Peyer's patch (tissue), 4 donors: Measurements from ENCODE around the gene IHH.

Source experiments
- POLR2A ChIP-seq, 2 donors: fragments of 450-650 bp; IDR thresholded peaks; one replicate each; pipeline ENCODE4 v1.5.1; 2017; ENCODE audit warnings: antibody characterized with exemption in 2 of 2, mild to moderate bottlenecking in 2 of 2, moderate library complexity in 2 of 2
- TF ChIP-seq, protein P1 (sequence below), 6 experiments: fragments of 450-650 bp in 4 of 6; fragments of 200-600 bp in 2 of 6; sonication (generic) in 1 of 6; IDR thresholded peaks; one replicate each; pipeline ENCODE4 v1.5.1; 2017 to 2019; ENCODE audit warnings: antibody characterized with exemption in 6 of 6, mild to moderate bottlenecking in 3 of 6, moderate library complexity in 1 of 6

DNA sequence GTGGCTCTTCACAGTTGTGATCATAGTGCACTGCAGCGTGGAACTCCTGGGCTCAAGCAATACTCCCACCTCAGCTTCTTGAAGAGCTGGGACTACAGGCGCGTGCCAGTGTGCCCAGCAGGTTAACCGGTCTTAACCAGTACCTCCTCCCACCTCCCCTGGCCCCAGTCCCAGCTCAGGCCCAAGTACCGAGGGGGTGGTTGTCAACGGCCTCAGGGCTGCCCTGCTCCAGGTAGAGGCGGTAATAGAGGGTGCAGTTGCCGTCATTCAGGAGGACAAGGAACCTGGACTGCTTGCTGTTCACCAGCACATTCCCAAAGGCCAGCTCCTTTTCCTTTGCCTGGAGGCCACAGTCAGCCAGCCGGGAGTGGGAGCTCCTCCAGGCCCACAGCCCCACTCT lies 39.1 kb downstream of the IHH start:
- TF ChIP-seq, protein P1, sequence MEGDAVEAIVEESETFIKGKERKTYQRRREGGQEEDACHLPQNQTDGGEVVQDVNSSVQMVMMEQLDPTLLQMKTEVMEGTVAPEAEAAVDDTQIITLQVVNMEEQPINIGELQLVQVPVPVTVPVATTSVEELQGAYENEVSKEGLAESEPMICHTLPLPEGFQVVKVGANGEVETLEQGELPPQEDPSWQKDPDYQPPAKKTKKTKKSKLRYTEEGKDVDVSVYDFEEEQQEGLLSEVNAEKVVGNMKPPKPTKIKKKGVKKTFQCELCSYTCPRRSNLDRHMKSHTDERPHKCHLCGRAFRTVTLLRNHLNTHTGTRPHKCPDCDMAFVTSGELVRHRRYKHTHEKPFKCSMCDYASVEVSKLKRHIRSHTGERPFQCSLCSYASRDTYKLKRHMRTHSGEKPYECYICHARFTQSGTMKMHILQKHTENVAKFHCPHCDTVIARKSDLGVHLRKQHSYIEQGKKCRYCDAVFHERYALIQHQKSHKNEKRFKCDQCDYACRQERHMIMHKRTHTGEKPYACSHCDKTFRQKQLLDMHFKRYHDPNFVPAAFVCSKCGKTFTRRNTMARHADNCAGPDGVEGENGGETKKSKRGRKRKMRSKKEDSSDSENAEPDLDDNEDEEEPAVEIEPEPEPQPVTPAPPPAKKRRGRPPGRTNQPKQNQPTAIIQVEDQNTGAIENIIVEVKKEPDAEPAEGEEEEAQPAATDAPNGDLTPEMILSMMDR (IDR thresholded peaks at IDR 0.05) = no peak
- TF ChIP-seq POLR2A (IDR thresholded peaks at IDR 0.05) = no peak
